Measurements from ENCODE around the gene SLC39A6. TPM values are rescaled to one million over a fixed set of nuclear protein-coding genes. Genes with fewer than 3 reads are reported as not detected.
"Not testable (repeated sequence)": the region's sequence is repeated elsewhere in the genome, so short reads cannot be mapped to it uniquely, and the experiment has no call there.

The SLC39A6 gene
- total RNA-seq, 1 donor from 2014 or later, result 86.9 TPM

- no peak for DNase-seq (ENCODE audit: low spot score)
These were observed 32.2 kb downstream of the SLC39A6 start for GRCh38 chr18:36096955-36097354.

- DNase-seq (ENCODE audit: low spot score), result peak; percentile 43
These were observed 33.1 kb downstream of the SLC39A6 start for GRCh38 chr18:36095936-36096519.

GRCh38 chr18:36094431-36094830 lies 34.7 kb downstream of the SLC39A6 start:
- no peak for DNase-seq (ENCODE audit: low spot score)

- not testable (repeated sequence) for DNase-seq (ENCODE audit: low spot score)
These were observed 37.0 kb downstream of the SLC39A6 start for GRCh38 chr18:36092116-36092515.

- no peak for DNase-seq (ENCODE audit: low spot score)
These were observed 40.1 kb downstream of the SLC39A6 start for GRCh38 chr18:36089001-36089400.

- no peak for DNase-seq (ENCODE audit: low spot score)
These were observed 40.9 kb downstream of the SLC39A6 start for GRCh38 chr18:36088256-36088655.

- DNase-seq (ENCODE audit: low spot score), result no peak
These were observed 43.0 kb downstream of the SLC39A6 start for GRCh38 chr18:36086186-36086585.

GRCh38 chr18:36085195-36085594 lies 43.9 kb downstream of the SLC39A6 start:
- DNase-seq (ENCODE audit: low spot score), result no peak

GRCh38 chr18:36083729-36084128 lies 45.4 kb downstream of the SLC39A6 start:
- DNase-seq (ENCODE audit: low spot score), result no peak

- DNase-seq (ENCODE audit: low spot score), result not testable (repeated sequence)
These were observed 48.0 kb downstream of the SLC39A6 start for GRCh38 chr18:36081118-36081517.

GRCh38 chr18:36078751-36079529 lies 50.2 kb downstream of the SLC39A6 start:
- DNase-seq (ENCODE audit: low spot score), result no peak

- DNase-seq (ENCODE audit: low spot score), result not testable (repeated sequence)
These were observed 51.4 kb downstream of the SLC39A6 start for GRCh38 chr18:36077764-36078163.

GRCh38 chr18:36075862-36076587 lies 53.1 kb downstream of the SLC39A6 start:
- peak; percentile 2 for DNase-seq (ENCODE audit: low spot score)

- no peak for DNase-seq (ENCODE audit: low spot score)
These were observed 54.7 kb downstream of the SLC39A6 start for GRCh38 chr18:36074435-36074834.

- no peak for DNase-seq (ENCODE audit: low spot score)
These were observed 55.5 kb downstream of the SLC39A6 start for GRCh38 chr18:36073676-36074075.

- DNase-seq (ENCODE audit: low spot score), result not testable (repeated sequence)
These were observed 56.7 kb downstream of the SLC39A6 start for GRCh38 chr18:36072406-36072805.

GRCh38 chr18:36067055-36067957 lies 61.8 kb downstream of the SLC39A6 start, which contains the start of gene RPRD1A:
Gene RPRD1A (minus strand): TSS chr18:36067559. CDS start chr18:36067404, 155 bp downstream.
- DNase-seq (ENCODE audit: low spot score), result peak; percentile 97

GRCh38 chr18:36066686-36067054 lies 62.5 kb downstream of the SLC39A6 start:
- peak; percentile 3 for DNase-seq (ENCODE audit: low spot score)

GRCh38 chr18:36066001-36066400 lies 63.1 kb downstream of the SLC39A6 start:
- peak; percentile 5 for DNase-seq (ENCODE audit: low spot score)

GRCh38 chr18:36064809-36065079 lies 64.4 kb downstream of the SLC39A6 start:
- not testable (repeated sequence) for DNase-seq (ENCODE audit: low spot score)

- no peak for DNase-seq (ENCODE audit: low spot score)
These were observed 64.9 kb downstream of the SLC39A6 start for GRCh38 chr18:36064027-36064808.

All from umbilical cord (tissue), 2 donors.